ENCODE measurements around the gene MICB. TPM values are rescaled to one million over a fixed set of nuclear protein-coding genes. Genes with fewer than 3 reads are reported as not detected.

MICB gene
- total and polyA plus RNA-seq, 9 of the 15 experiments (the other 6 are each of a cell fraction or from before 2014, with no cell fraction given): 13.3 to 34.5 (median 19.8) TPM

DNA sequence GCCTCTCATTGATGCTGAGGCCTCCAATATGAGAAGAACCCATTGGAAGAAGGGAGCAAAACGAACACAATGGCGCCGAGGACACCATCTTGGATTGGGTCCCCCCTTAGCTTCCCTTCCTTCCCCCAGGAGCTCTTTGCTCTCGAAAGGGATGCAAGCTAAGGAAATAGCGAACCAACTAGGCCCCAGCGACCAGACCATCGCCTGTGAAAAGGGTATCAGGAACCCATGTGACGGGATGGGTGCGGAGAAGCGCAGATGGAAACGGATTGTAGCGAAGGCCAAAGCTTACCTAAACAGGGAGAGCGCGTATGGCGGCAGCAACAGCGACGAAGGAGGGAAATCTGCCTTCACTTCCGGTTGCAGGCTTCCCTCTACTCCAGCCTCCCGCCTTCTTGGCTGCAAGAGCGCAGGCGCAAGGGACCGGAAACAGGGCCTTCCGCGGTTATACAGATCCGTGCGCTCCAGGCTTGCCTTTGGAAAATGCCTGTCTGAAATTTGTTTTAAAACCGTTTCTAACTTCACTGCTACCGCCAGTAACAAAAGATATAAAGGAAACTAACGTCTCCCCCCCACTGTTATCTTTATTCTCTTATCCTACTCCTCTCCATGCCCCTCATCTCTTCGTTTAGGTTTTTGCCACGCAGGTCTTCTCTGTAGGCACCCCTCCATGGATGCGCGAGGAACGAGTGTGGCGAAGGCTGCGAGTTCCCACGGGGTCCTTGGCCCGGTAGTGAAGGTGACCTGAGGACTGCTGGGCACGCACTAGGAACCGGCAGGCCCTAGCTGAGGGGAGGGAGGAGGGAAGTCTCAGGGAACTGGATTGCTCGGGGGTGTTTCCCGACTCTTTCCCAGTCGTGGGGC lies 43.9 kb downstream of the MICB start, which contains the start of gene DDX39B (continued):
- 0 out of 2 replicates have a peak, but pooled peaks have one; percentile 44 for TF ChIP-seq ZNF644 (tag; IDR thresholded peaks at IDR 0.05; ENCODE audit: low read depth)
- TF ChIP-seq CBX5 (IDR thresholded peaks at IDR 0.05; ENCODE audit: borderline replicate concordance, low read depth): no peak
- TF ChIP-seq ZFPM2 (CRISPR knock-in tag; IDR thresholded peaks at IDR 0.05): no peak
- peak; percentile 54 for TF ChIP-seq MYBL2 (IDR thresholded peaks at IDR 0.05; ENCODE audit: low read depth)
- TF ChIP-seq MYBL2 (CRISPR knock-in tag; IDR thresholded peaks at IDR 0.05; ENCODE audit: borderline replicate concordance): no peak
- TF ChIP-seq TRIM28 (IDR thresholded peaks at IDR 0.05): peak; percentile 62
- peak; percentile 34; the same call in 1 of the 2 replicates for TF ChIP-seq JUND (IDR thresholded peaks at IDR 0.05; ENCODE audit: borderline replicate concordance, low read depth, low read length)
- peak; percentile 70; the same call in 2 of the 3 replicates for TF ChIP-seq JUND (tag; IDR thresholded peaks at IDR 0.05; ENCODE audit: borderline replicate concordance, low read depth, low read length)
- no peak for TF ChIP-seq EWSR1 (IDR thresholded peaks at IDR 0.05; ENCODE audit: borderline replicate concordance, low read depth, partially characterized antibody)
- peak in 1 of 2 experiments; percentile 42; a peak in 3 of 4 replicates for TF ChIP-seq SIN3A (IDR thresholded peaks at IDR 0.05; ENCODE audit: borderline replicate concordance in 2 of 2, control insufficient read depth in 1 of 2, low read depth in 2 of 2, low read length in 2 of 2)
- TF ChIP-seq HDAC6 (IDR thresholded peaks at IDR 0.05; ENCODE audit: low read depth, low read length): no peak
- TF ChIP-seq, protein P1, sequence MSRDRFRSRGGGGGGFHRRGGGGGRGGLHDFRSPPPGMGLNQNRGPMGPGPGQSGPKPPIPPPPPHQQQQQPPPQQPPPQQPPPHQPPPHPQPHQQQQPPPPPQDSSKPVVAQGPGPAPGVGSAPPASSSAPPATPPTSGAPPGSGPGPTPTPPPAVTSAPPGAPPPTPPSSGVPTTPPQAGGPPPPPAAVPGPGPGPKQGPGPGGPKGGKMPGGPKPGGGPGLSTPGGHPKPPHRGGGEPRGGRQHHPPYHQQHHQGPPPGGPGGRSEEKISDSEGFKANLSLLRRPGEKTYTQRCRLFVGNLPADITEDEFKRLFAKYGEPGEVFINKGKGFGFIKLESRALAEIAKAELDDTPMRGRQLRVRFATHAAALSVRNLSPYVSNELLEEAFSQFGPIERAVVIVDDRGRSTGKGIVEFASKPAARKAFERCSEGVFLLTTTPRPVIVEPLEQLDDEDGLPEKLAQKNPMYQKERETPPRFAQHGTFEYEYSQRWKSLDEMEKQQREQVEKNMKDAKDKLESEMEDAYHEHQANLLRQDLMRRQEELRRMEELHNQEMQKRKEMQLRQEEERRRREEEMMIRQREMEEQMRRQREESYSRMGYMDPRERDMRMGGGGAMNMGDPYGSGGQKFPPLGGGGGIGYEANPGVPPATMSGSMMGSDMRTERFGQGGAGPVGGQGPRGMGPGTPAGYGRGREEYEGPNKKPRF (IDR thresholded peaks at IDR 0.05; ENCODE audit: low read depth, low read length): no peak
- TF ChIP-seq ZNF24 (IDR thresholded peaks at IDR 0.05): peak; percentile 53
- peak; percentile 65; the same call in 1 of the 2 replicates for TF ChIP-seq CREM (IDR thresholded peaks at IDR 0.05; ENCODE audit: low read depth)
- TF ChIP-seq SMAD3 (CRISPR knock-in tag; conservative IDR thresholded peaks at IDR 0.05): peak; percentile 70; the same call in 1 of the 2 replicates
- no peak for TF ChIP-seq POLR2AphosphoS2 (IDR thresholded peaks at IDR 0.05; ENCODE audit: low read length)
- peak; percentile 74; the same call in 1 of the 2 replicates for TF ChIP-seq NR2C1 (IDR thresholded peaks at IDR 0.05)
- peak; percentile 69; the same call in 1 of the 2 replicates for TF ChIP-seq NR2C1 (tag; IDR thresholded peaks at IDR 0.05)
- TF ChIP-seq ZNF143 (CRISPR knock-in tag; IDR thresholded peaks at IDR 0.05): peak; percentile 33; the same call in 1 of the 2 replicates
- TF ChIP-seq, protein P2, sequence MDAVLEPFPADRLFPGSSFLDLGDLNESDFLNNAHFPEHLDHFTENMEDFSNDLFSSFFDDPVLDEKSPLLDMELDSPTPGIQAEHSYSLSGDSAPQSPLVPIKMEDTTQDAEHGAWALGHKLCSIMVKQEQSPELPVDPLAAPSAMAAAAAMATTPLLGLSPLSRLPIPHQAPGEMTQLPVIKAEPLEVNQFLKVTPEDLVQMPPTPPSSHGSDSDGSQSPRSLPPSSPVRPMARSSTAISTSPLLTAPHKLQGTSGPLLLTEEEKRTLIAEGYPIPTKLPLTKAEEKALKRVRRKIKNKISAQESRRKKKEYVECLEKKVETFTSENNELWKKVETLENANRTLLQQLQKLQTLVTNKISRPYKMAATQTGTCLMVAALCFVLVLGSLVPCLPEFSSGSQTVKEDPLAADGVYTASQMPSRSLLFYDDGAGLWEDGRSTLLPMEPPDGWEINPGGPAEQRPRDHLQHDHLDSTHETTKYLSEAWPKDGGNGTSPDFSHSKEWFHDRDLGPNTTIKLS (IDR thresholded peaks at IDR 0.05; ENCODE audit: borderline replicate concordance, low read depth): peak; percentile 73
- TF ChIP-seq SMARCB1 (IDR thresholded peaks at IDR 0.05; ENCODE audit: insufficient read length, low read depth): no peak
- TF ChIP-seq RFX5 (IDR thresholded peaks at IDR 0.05; ENCODE audit: low read depth, low read length): no peak
- TF ChIP-seq BRD9 (IDR thresholded peaks at IDR 0.05; ENCODE audit: low read depth, partially characterized antibody): peak; percentile 100
- TF ChIP-seq PHB2 (IDR thresholded peaks at IDR 0.05; ENCODE audit: low read depth): no peak
- TF ChIP-seq HDGF (IDR thresholded peaks at IDR 0.05): no peak
- no peak for TF ChIP-seq POLR3G (IDR thresholded peaks at IDR 0.05; ENCODE audit: extremely low read depth, insufficient read length, insufficient replicate concordance)
- TF ChIP-seq EP400 (IDR thresholded peaks at IDR 0.05): peak; percentile 100

Data from K562 (cell line).